SK-N-SH treated with all-trans-retinoic acid at 6 μM for 48 hours (cell line): ENCODE measurements around the gene NMRK1.

Experiments
- ARNTL ChIP-seq: fragments of 450-650 bp; formaldehyde crosslinking; IDR thresholded peaks from 2 replicates; pipeline ENCODE4 v1.5.0; 2020; ENCODE audit warnings: low read depth, mild to moderate bottlenecking, moderate library complexity, borderline replicate concordance
- CREB5 ChIP-seq: fragments of 250-450 bp; sonication (Bioruptor Pico); IDR thresholded peaks from 2 replicates; pipeline ENCODE4 v1.5.1; 2020; ENCODE audit warnings: low read depth, mild to moderate bottlenecking, moderate library complexity
- CSDC2 ChIP-seq: fragments of 250-450 bp; sonication (Bioruptor Pico); IDR thresholded peaks from 2 replicates; pipeline ENCODE4 v1.5.0; 2020; ENCODE audit warnings: mild to moderate bottlenecking, moderate library complexity
- CSRNP3 ChIP-seq: fragments of 250-450 bp; sonication (Bioruptor Pico); IDR thresholded peaks from 2 replicates; pipeline ENCODE4 v1.5.1; 2021; ENCODE audit warnings: mild to moderate bottlenecking, moderate library complexity
- ESRRG ChIP-seq: fragments of 250-450 bp; sonication (Bioruptor Pico); IDR thresholded peaks from 2 replicates; pipeline ENCODE4 v1.6.1; 2021; ENCODE audit warnings: mild to moderate bottlenecking
- ISL1 ChIP-seq: fragments of 250-450 bp; sonication (Bioruptor Pico); IDR thresholded peaks from 2 replicates; pipeline ENCODE4 v2.1.2; 2022; ENCODE audit warnings: mild to moderate bottlenecking, moderate library complexity
- PATZ1 ChIP-seq: fragments of 250-450 bp; sonication (Bioruptor Pico); IDR thresholded peaks from 2 replicates; pipeline ENCODE4 v1.8.0; 2020; ENCODE audit warnings: mild to moderate bottlenecking, moderate library complexity, borderline replicate concordance
- TCF4 ChIP-seq: fragments of 250-450 bp; sonication (Bioruptor Pico); IDR thresholded peaks from 2 replicates; pipeline ENCODE4 v1.8.0; 2021; ENCODE audit warnings: mild to moderate bottlenecking, moderate library complexity, borderline replicate concordance
- TSHZ2 ChIP-seq: fragments of 250-450 bp; sonication (Bioruptor Pico); IDR thresholded peaks from 2 replicates; pipeline ENCODE4 v1.5.0; 2020; ENCODE audit warnings: mild to moderate bottlenecking, moderate library complexity
- ZFP30 ChIP-seq: fragments of 450-650 bp; formaldehyde crosslinking; IDR thresholded peaks from 2 replicates; pipeline ENCODE4 v1.5.0; 2022; ENCODE audit warnings: mild to moderate bottlenecking, moderate library complexity
- ZNF70 ChIP-seq: fragments of 450-650 bp; formaldehyde crosslinking; IDR thresholded peaks from 2 replicates; pipeline ENCODE4 v1.5.0; 2020; ENCODE audit warnings: mild to moderate bottlenecking, moderate library complexity

GRCh38 chr9:75067894-75068293 lies 20.1 kb downstream of the NMRK1 start:
- TF ChIP-seq ESRRG (CRISPR knock-in tag): no peak
- TF ChIP-seq TSHZ2 (CRISPR knock-in tag): no peak
- no peak for TF ChIP-seq TCF4 (CRISPR knock-in tag)
- TF ChIP-seq ISL1 (CRISPR knock-in tag): no peak
- TF ChIP-seq CSRNP3: no peak
- TF ChIP-seq ZFP30 (CRISPR knock-in tag): no peak
- TF ChIP-seq PATZ1 (CRISPR knock-in tag): no peak
- TF ChIP-seq ZNF70 (CRISPR knock-in tag): no peak
- TF ChIP-seq CSDC2 (CRISPR knock-in tag): no peak
- TF ChIP-seq ARNTL (CRISPR knock-in tag): no peak
- TF ChIP-seq CREB5: no peak
